K562 (cell line): ENCODE measurements around the gene DCTN2. TPM values are rescaled to one million over a fixed set of nuclear protein-coding genes. Genes with fewer than 3 reads are reported as not detected.

ENCODE experiments used
- ATAC-seq: fragments of 200-7000 bp; cut with Tn5 transposase; 3 replicates; pipeline ENCODE4 v1.9.1; 2020; ENCODE audit warnings: moderate library complexity
- BruUV-seq: library from RNA; stranded (reverse); fragments of 400-500 nt; replicated peaks from 2 replicates; lab custom pipeline; 2021; lab: Mats Ljungman, UMichigan
- CTCF ChIA-PET: fragments of 300-600 bp; formaldehyde crosslinking; extraction: SDS; loops from one replicate; lab custom pipeline; 2021; ENCODE audit warnings: low intra/inter-chr PET ratio; lab: Yijun Ruan, JAX
- POLR2A ChIA-PET: fragments of 300-600, 350-650 bp; sonication (Branson Sonifier 250); formaldehyde crosslinking; extraction: SDS; loops from one replicate; lab custom pipeline; 2021; ENCODE audit warnings: antibody characterized with exemption, inconsistent platforms; lab: Yijun Ruan, JAX
- DNase-seq, 4 experiments: peaks; one replicate each; pipeline versions ENCODE4 v3.0.0 to v3.0.0-alpha.2; 2011 to 2018; ENCODE audit warnings: low spot score in 3 of 4, mixed read lengths in 3 of 4; ENCODE audit errors: extremely low read depth in 1 of 4
- FAIRE-seq: peaks from 2 replicates; lab custom pipeline; 2011; peaks lifted over from hg19 to GRCh38; lab: Jason Lieb, UNC
- H2AFZ ChIP-seq: 2 replicates; pipeline ENCODE4 v1.6.0; 2011; ENCODE audit warnings: low read depth, low read length, control low read depth, inconsistent platforms
- H3K27ac ChIP-seq: fragments of 200-600 bp; 3 replicates; pipeline ENCODE4 v1.8.0; 2011; ENCODE audit warnings: low read depth, mild to moderate bottlenecking, control low read depth, inconsistent platforms, low read length, moderate library complexity, mixed read lengths; ENCODE audit errors: extremely low read depth
- H3K27me3 ChIP-seq, 2 experiments: fragments of 300-600 bp in 1 of 2; 2 replicates in 1 of 2; 3 replicates in 1 of 2; pipeline versions ENCODE4 v1.6.0 to v1.8.0; 2011; ENCODE audit warnings: inconsistent platforms in 2 of 2, low read length in 2 of 2, mild to moderate bottlenecking in 1 of 2, mixed read lengths in 1 of 2, moderate library complexity in 1 of 2; ENCODE audit not compliant: control insufficient read depth in 2 of 2, insufficient read depth in 2 of 2
- H3K36me3 ChIP-seq: fragments of 300-600 bp; 3 replicates; pipeline ENCODE4 v1.8.0; 2011; ENCODE audit warnings: mild to moderate bottlenecking, low read length, inconsistent platforms; ENCODE audit not compliant: control insufficient read depth, insufficient read depth
- H3K4me1 ChIP-seq, 2 experiments: fragments of 200-600 bp in 1 of 2; replicated peaks in 1 of 2; 2 replicates in 1 of 2; 3 replicates in 1 of 2; pipeline versions ENCODE4 v1.5.1 to v1.8.0; 2011; ENCODE audit warnings: inconsistent platforms in 2 of 2, low read length in 2 of 2, mild to moderate bottlenecking in 1 of 2, mixed read lengths in 1 of 2, moderate library complexity in 1 of 2; ENCODE audit not compliant: control insufficient read depth in 2 of 2, insufficient read depth in 2 of 2
- H3K4me2 ChIP-seq: 2 replicates; pipeline ENCODE4 v1.6.1; 2011; ENCODE audit warnings: low read length, control low read depth, inconsistent platforms, mixed read lengths; ENCODE audit not compliant: insufficient read depth
- H3K4me3 ChIP-seq: fragments of 200-600 bp; sonication (generic), shearing (Covaris generic); 2 replicates; pipeline ENCODE4 v1.5.1; 2016; ENCODE audit warnings: control low read depth, inconsistent platforms
- H3K79me2 ChIP-seq: fragments of 200-600 bp; 3 replicates; pipeline ENCODE4 v1.8.0; 2011; ENCODE audit warnings: low read length, inconsistent platforms; ENCODE audit not compliant: control insufficient read depth, insufficient read depth
- H3K9ac ChIP-seq, 2 experiments: 2 replicates each; pipeline versions ENCODE4 v1.6.0 to v1.6.1; 2011; ENCODE audit warnings: low read depth in 2 of 2, low read length in 2 of 2, control low read depth in 1 of 2, inconsistent platforms in 1 of 2, mild to moderate bottlenecking in 1 of 2, mixed read lengths in 1 of 2; ENCODE audit not compliant: insufficient read depth in 1 of 2
- H3K9me1 ChIP-seq: one replicate; pipeline ENCODE4 v1.6.0; 2011; ENCODE audit warnings: inconsistent platforms, mild to moderate bottlenecking, low read length, moderate library complexity; ENCODE audit not compliant: control insufficient read depth, insufficient read depth
- H3K9me3 ChIP-seq: replicated peaks from 2 replicates; pipeline ENCODE4 v1.5.1; 2011; ENCODE audit warnings: low read depth, low read length, inconsistent platforms; ENCODE audit not compliant: control insufficient read depth, insufficient read depth
- H4K20me1 ChIP-seq: replicated peaks from 2 replicates; pipeline ENCODE4 v1.6.1; 2011; ENCODE audit warnings: low read length, inconsistent platforms, mixed read lengths; ENCODE audit not compliant: control insufficient read depth, insufficient read depth
- ATF1 ChIP-seq, 2 experiments: fragments of 450-650 bp in 1 of 2; IDR thresholded peaks; 2 replicates each; pipeline ENCODE4 v1.6.1; 2016; ENCODE audit warnings: missing compliant biosample characterization in 1 of 2, missing genetic modification characterization in 1 of 2
- BRF2 ChIP-seq: IDR thresholded peaks from 3 replicates; pipeline ENCODE4 v1.6.1; 2011; ENCODE audit warnings: borderline replicate concordance, mild to moderate bottlenecking; ENCODE audit not compliant: insufficient read length, insufficient read depth
- CTCFL ChIP-seq: IDR thresholded peaks from 2 replicates; pipeline ENCODE4 v1.6.1; 2011; ENCODE audit warnings: borderline replicate concordance, low read depth, mild to moderate bottlenecking, moderate library complexity, low read length; ENCODE audit not compliant: insufficient read depth, poor library complexity, severe bottlenecking
- ELF1 ChIP-seq: fragments of 200-800 bp; sonication (Bioruptor generic); IDR thresholded peaks from 2 replicates; pipeline ENCODE4 v1.6.1; 2016; ENCODE audit warnings: missing genetic modification characterization, missing compliant biosample characterization
- GMEB1 ChIP-seq: fragments of 250-450 bp; sonication (Bioruptor Pico); IDR thresholded peaks from 2 replicates; pipeline ENCODE4 v1.4.0; 2020; ENCODE audit warnings: mild to moderate bottlenecking
- KAT8 ChIP-seq: fragments of 450-650 bp; IDR thresholded peaks from 2 replicates; pipeline ENCODE4 v1.6.1; 2016; ENCODE audit warnings: low read depth, mild to moderate bottlenecking
- KLF16 ChIP-seq: IDR thresholded peaks from 2 replicates; pipeline ENCODE4 v1.6.1; 2016; ENCODE audit warnings: antibody characterized with exemption
- POLR2AphosphoS5 ChIP-seq: IDR thresholded peaks from 2 replicates; pipeline ENCODE4 v1.6.1; 2011; ENCODE audit warnings: mild to moderate bottlenecking, low read depth, low read length, moderate library complexity; ENCODE audit not compliant: control insufficient read depth, insufficient read depth
- POLR2G ChIP-seq: fragments of 200-400 bp; formaldehyde crosslinking; IDR thresholded peaks from 2 replicates; pipeline ENCODE4 v1.6.1; 2017; ENCODE audit warnings: low read depth, mild to moderate bottlenecking, antibody characterized with exemption, low read length, moderate library complexity
- RBFOX2 ChIP-seq: fragments of 200-400 bp; formaldehyde crosslinking; IDR thresholded peaks from 2 replicates; pipeline ENCODE4 v1.6.1; 2017; ENCODE audit warnings: low read depth, mild to moderate bottlenecking, low read length, moderate library complexity
- SP1 ChIP-seq: sonication (generic); formaldehyde crosslinking; IDR thresholded peaks from 2 replicates; pipeline ENCODE4 v1.8.1; 2022; ENCODE audit warnings: mild to moderate bottlenecking, missing genetic modification reagents
- TCF7L2 ChIP-seq: fragments of 150-350 bp; IDR thresholded peaks from 2 replicates; pipeline ENCODE4 v1.6.1; 2016; ENCODE audit warnings: low read depth, mild to moderate bottlenecking, low read length, moderate library complexity
- YY1 ChIP-seq, 3 experiments: IDR thresholded peaks; 2 replicates each; pipeline ENCODE4 v1.6.1; 2011; ENCODE audit warnings: low read length in 2 of 3, mild to moderate bottlenecking in 2 of 3, moderate library complexity in 2 of 3, borderline replicate concordance in 1 of 3, control low read depth in 1 of 3, low read depth in 1 of 3; ENCODE audit not compliant: insufficient read depth in 3 of 3, insufficient replicate concordance in 2 of 3, control insufficient read depth in 1 of 3, insufficient read length in 1 of 3; ENCODE audit errors: extremely low read depth in 1 of 3
- ZNF384 ChIP-seq: IDR thresholded peaks from 2 replicates; pipeline ENCODE4 v1.6.1; 2012; ENCODE audit warnings: low read depth, low read length, improper control_type of control experiment
- ZNF41 ChIP-seq: fragments of 250-450 bp; sonication (Bioruptor Pico); conservative IDR thresholded peaks from 2 replicates; pipeline ENCODE4 v1.4.0; 2020; ENCODE audit warnings: mild to moderate bottlenecking
- ZNF766 ChIP-seq: fragments of 200-800 bp; sonication (Bioruptor generic); conservative IDR thresholded peaks from 2 replicates; pipeline ENCODE4 v1.6.1; 2016; ENCODE audit warnings: missing genetic modification characterization, missing compliant biosample characterization
- WGBS: fragments of 100-300 bp; shearing (Covaris generic); methylation state at CpG from one replicate; pipeline ENCODE4 v1.1.6; 2016; ENCODE audit warnings: low coverage, mixed read lengths; ENCODE audit not compliant: insufficient coverage; ENCODE audit errors: missing lambda C conversion rate; 5-methylcytosine and 5-hydroxymethylcytosine counted together
- in situ Hi-C: fragments of 300-500 bp; cut with MboI; formaldehyde crosslinking; loops from 4 replicates; pipeline ENCODE4 v1.15.0; 2018; ENCODE audit warnings: inconsistent platforms, mixed read lengths
- intact Hi-C: fragments of 100-400 bp; cut with micrococcal nuclease; formaldehyde crosslinking; loops from 2 replicates; pipeline ENCODE4 v1.14.2; 2022
- polyA plus RNA-seq, 8 experiments: library from polyadenylated mRNA; depleted of rRNA in 4 of 8; stranded (reverse) in 5 of 8; unstranded in 3 of 8; fragments of >200 nt; fragmentation: Nextera tagmentation in 2 of 8; fragmentation: Illumina TruSeq in 1 of 8; extraction: Ambion mirVana in 2 of 8; extraction: Trizol in 1 of 8; gene quantifications; 2 replicates each; pipeline versions ENCODE4 v1.2.1 to v1.2.3, GENCODE V29; 2011 to 2014; ENCODE audit warnings: inconsistent platforms in 1 of 8, missing spikeins in 1 of 8
- total RNA-seq, 7 experiments: library from RNA; depleted of rRNA in 6 of 7; stranded (reverse); fragments of >200 nt in 6 of 7; fragmentation: Illumina TruSeq in 2 of 7; extraction: Trizol in 2 of 7; gene quantifications; 2 replicates each; pipeline versions ENCODE4 v1.2.1 to v1.2.3, GENCODE V29; 2011 to 2021; ENCODE audit warnings: low replicate concordance in 1 of 7

DCTN2 gene
- total and polyA plus RNA-seq, 9 of the 15 experiments (the other 6 are each of a cell fraction or from before 2014, with no cell fraction given): 43.6 to 270 (median 125) TPM

- Histone ChIP-seq H3K36me3 (peaks cover 76% of the 10 kb centered on the region), H3K4me2 (peak overlapping the region; percentile 99), H3K9me3 (no peaks in the 10 kb centered on the region), H4K20me1 (peaks cover 52% of the 10 kb centered on the region), H3K4me3 (no peak overlapping the region), H3K27me3 (no peaks in the 10 kb centered on the region), H3K27ac (peak overlapping the region; percentile 59; the same call in 2 of the 3 replicates), H3K9me1 (peaks cover 7% of the 10 kb centered on the region), H3K79me2 (peaks cover 41% of the 10 kb centered on the region), H3K4me1 (peaks cover 17 to 32% of the 10 kb centered on the region in 2 experiments), H2AFZ (no peak overlapping the region), H3K9ac (peak overlapping the region; percentile 15 to 22; a peak in 2 of 4 replicates)
- WGBS: 53% methylated on average over 1 of the region's 1 CpG
- ChIA-PET POLR2A (interaction anchor here (0.6 to 10.1 kb wide), 21 partner anchors 13 to 391 kb away, joined by 3 to 184 read pairs (median 4); partner anchors contain the start of genes DCTN2 and MARS1), CTCF (no interaction called here)
- no peak for FAIRE-seq
- BruUV-seq: no TSS peak
- no peak for DNase-seq
- in situ Hi-C loops (no loop called here), intact Hi-C loops (no loop called here)
- no peak for ATAC-seq
- no peak for TF ChIP-seq CTCFL
- no peak for TF ChIP-seq ZNF41
- no peak for TF ChIP-seq ELF1
- TF ChIP-seq POLR2G: 0 out of 2 replicates have a peak, but pooled peaks have one; percentile 6
- TF ChIP-seq ATF1 (CRISPR knock-in tag; IDR thresholded peaks at IDR 0.05): no peak
- TF ChIP-seq ATF1 (tag; IDR thresholded peaks at IDR 0.05): no peak
- no peak for TF ChIP-seq KLF16
- TF ChIP-seq SP1 (CRISPR knock-in tag): 0 out of 2 replicates have a peak, but pooled peaks have one; percentile 13
- no peak for TF ChIP-seq KAT8
- TF ChIP-seq POLR2AphosphoS5: peak; percentile 64
- no peak for TF ChIP-seq TCF7L2
- TF ChIP-seq ZNF766: no peak
- TF ChIP-seq GMEB1 (CRISPR knock-in tag): no peak
- no peak for TF ChIP-seq YY1 (IDR thresholded peaks at IDR 0.05; ENCODE audit: borderline replicate concordance in 1 of 3, control insufficient read depth in 1 of 3, extremely low read depth in 1 of 3, insufficient read depth in 3 of 3, insufficient read length in 1 of 3, insufficient replicate concordance in 2 of 3, low read depth in 1 of 3, low read length in 2 of 3)
- 0 out of 2 replicates have a peak, but pooled peaks have one; percentile 32 for TF ChIP-seq RBFOX2
- TF ChIP-seq BRF2: no peak
- TF ChIP-seq ZNF384: no peak
Measured at GRCh38 chr12:57517187-57517586, 29.8 kb downstream of the DCTN2 start.
